Measurements from ENCODE around the gene HDAC6. TPM values are rescaled to one million over a fixed set of nuclear protein-coding genes. Genes with fewer than 3 reads are reported as not detected.

The HDAC6 gene
- total RNA-seq, 1 experiment from 2014 or later, result 79.9 TPM

DNA sequence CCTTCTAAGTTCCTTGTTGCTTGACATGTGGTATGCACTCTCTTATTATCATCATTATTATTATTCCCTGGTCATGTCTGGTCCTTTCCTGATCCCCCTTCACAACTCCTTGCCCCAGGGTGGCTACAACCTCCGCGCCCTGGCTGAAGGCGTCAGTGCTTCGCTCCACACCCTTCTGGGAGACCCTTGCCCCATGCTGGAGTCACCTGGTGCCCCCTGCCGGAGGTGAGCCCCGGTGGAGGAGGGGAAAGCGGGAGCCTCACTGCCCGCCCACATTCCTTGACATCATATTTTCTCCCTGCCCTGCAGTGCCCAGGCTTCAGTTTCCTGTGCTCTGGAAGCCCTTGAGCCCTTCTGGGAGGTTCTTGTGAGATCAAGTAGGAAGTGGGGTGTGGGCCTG, 13.4 kb downstream of the HDAC6 start:
- CTCF ChIA-PET, result no interaction called here
- H3K79me2 ChIP-seq (ENCODE audit: insufficient read depth, low read length), result no peaks in the 10 kb centered on the region
- H3K4me2 ChIP-seq (ENCODE audit: low read length), result no peak overlapping the region
- H2AFZ ChIP-seq (ENCODE audit: low read depth, low read length, poor library complexity, severe bottlenecking), result no peak overlapping the region
- DNase-seq (ENCODE audit: low read depth, low spot score), result no peak
- no peaks in the 10 kb centered on the region for H3K9me2 ChIP-seq (ENCODE audit: insufficient read depth)
- BruUV-seq (replicated peaks), result no TSS peak
- no peaks in the 10 kb centered on the region for H3K4me1 ChIP-seq (ENCODE audit: control insufficient read depth in 1 of 2, insufficient read depth in 2 of 2, low read length in 2 of 2)
- no peaks in the 10 kb centered on the region for H3K27me3 ChIP-seq (ENCODE audit: insufficient read depth, low read length)
- RAD21 ChIA-PET (ENCODE audit: low non-redundant PET in 1 of 2, low total read pairs in 2 of 2, uncharacterized antibody in 2 of 2, unreplicated experiment in 2 of 2), result no interaction called here
- intact Hi-C loops (cut with micrococcal nuclease), result no loop called here
- no peaks in the 10 kb centered on the region for H3K36me3 ChIP-seq (ENCODE audit: control insufficient read depth in 1 of 2, insufficient read depth in 2 of 2, low read length in 2 of 2)
- no peak overlapping the region for H3K4me3 ChIP-seq (replicated peaks in 1 of 2; ENCODE audit: low read depth in 1 of 2, low read length in 2 of 2)
- H4K20me1 ChIP-seq (ENCODE audit: insufficient read depth), result no peaks in the 10 kb centered on the region
- no peaks in the 10 kb centered on the region for H3K9me3 ChIP-seq (ENCODE audit: control insufficient read depth in 1 of 2, insufficient read depth in 1 of 2, low read depth in 1 of 2, low read length in 2 of 2)
- H3K9ac ChIP-seq (ENCODE audit: low read length), result no peak overlapping the region
- no peak overlapping the region for H3K27ac ChIP-seq (ENCODE audit: low read depth, low read length)
- no peak for ATAC-seq
- TF ChIP-seq SRF (IDR thresholded peaks at IDR 0.05; ENCODE audit: low read depth), result no peak
- TF ChIP-seq, protein P1, sequence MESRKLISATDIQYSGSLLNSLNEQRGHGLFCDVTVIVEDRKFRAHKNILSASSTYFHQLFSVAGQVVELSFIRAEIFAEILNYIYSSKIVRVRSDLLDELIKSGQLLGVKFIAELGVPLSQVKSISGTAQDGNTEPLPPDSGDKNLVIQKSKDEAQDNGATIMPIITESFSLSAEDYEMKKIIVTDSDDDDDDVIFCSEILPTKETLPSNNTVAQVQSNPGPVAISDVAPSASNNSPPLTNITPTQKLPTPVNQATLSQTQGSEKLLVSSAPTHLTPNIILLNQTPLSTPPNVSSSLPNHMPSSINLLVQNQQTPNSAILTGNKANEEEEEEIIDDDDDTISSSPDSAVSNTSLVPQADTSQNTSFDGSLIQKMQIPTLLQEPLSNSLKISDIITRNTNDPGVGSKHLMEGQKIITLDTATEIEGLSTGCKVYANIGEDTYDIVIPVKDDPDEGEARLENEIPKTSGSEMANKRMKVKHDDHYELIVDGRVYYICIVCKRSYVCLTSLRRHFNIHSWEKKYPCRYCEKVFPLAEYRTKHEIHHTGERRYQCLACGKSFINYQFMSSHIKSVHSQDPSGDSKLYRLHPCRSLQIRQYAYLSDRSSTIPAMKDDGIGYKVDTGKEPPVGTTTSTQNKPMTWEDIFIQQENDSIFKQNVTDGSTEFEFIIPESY (IDR thresholded peaks at IDR 0.05; ENCODE audit: extremely low read depth, insufficient replicate concordance, low read length), result no peak
- no peak for TF ChIP-seq POLR2AphosphoS5 (IDR thresholded peaks at IDR 0.05; ENCODE audit: low read depth, low read length)
- TF ChIP-seq, protein P2, sequence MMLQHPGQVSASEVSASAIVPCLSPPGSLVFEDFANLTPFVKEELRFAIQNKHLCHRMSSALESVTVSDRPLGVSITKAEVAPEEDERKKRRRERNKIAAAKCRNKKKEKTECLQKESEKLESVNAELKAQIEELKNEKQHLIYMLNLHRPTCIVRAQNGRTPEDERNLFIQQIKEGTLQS (IDR thresholded peaks at IDR 0.05), result no peak
- TF ChIP-seq, protein P3, sequence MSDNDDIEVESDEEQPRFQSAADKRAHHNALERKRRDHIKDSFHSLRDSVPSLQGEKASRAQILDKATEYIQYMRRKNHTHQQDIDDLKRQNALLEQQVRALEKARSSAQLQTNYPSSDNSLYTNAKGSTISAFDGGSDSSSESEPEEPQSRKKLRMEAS (IDR thresholded peaks at IDR 0.05), result no peak
- TF ChIP-seq CEBPB (IDR thresholded peaks at IDR 0.05; ENCODE audit: low read depth), result no peak
- no peak for TF ChIP-seq ELF1 (IDR thresholded peaks at IDR 0.05; ENCODE audit: borderline replicate concordance, low read depth)
- TF ChIP-seq SP1 (IDR thresholded peaks at IDR 0.05; ENCODE audit: low read depth), result no peak
- TF ChIP-seq EZH2phosphoT487 (IDR thresholded peaks at IDR 0.05; ENCODE audit: borderline replicate concordance), result no peak
- no peak for TF ChIP-seq JUND (IDR thresholded peaks at IDR 0.05)
- TF ChIP-seq YY1 (IDR thresholded peaks at IDR 0.05; ENCODE audit: extremely low read depth, insufficient replicate concordance, low read depth, low read length), result no peak
- TF ChIP-seq, protein P4, sequence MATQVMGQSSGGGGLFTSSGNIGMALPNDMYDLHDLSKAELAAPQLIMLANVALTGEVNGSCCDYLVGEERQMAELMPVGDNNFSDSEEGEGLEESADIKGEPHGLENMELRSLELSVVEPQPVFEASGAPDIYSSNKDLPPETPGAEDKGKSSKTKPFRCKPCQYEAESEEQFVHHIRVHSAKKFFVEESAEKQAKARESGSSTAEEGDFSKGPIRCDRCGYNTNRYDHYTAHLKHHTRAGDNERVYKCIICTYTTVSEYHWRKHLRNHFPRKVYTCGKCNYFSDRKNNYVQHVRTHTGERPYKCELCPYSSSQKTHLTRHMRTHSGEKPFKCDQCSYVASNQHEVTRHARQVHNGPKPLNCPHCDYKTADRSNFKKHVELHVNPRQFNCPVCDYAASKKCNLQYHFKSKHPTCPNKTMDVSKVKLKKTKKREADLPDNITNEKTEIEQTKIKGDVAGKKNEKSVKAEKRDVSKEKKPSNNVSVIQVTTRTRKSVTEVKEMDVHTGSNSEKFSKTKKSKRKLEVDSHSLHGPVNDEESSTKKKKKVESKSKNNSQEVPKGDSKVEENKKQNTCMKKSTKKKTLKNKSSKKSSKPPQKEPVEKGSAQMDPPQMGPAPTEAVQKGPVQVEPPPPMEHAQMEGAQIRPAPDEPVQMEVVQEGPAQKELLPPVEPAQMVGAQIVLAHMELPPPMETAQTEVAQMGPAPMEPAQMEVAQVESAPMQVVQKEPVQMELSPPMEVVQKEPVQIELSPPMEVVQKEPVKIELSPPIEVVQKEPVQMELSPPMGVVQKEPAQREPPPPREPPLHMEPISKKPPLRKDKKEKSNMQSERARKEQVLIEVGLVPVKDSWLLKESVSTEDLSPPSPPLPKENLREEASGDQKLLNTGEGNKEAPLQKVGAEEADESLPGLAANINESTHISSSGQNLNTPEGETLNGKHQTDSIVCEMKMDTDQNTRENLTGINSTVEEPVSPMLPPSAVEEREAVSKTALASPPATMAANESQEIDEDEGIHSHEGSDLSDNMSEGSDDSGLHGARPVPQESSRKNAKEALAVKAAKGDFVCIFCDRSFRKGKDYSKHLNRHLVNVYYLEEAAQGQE (IDR thresholded peaks at IDR 0.05; ENCODE audit: low read depth), result no peak
- POLR2A ChIA-PET, result no interaction called here
